SH-SY5Y (cell line): ENCODE measurements around the gene GLI2.

ENCODE experiments used
- GATA2 ChIP-seq: IDR thresholded peaks from 2 replicates; pipeline ENCODE4 v1.6.1; 2011; ENCODE audit warnings: mild to moderate bottlenecking, low read depth, low read length
- GATA3 ChIP-seq: IDR thresholded peaks from 2 replicates; pipeline ENCODE4 v1.6.1; 2011; ENCODE audit warnings: low read depth, mild to moderate bottlenecking, low read length, moderate library complexity

DNA sequence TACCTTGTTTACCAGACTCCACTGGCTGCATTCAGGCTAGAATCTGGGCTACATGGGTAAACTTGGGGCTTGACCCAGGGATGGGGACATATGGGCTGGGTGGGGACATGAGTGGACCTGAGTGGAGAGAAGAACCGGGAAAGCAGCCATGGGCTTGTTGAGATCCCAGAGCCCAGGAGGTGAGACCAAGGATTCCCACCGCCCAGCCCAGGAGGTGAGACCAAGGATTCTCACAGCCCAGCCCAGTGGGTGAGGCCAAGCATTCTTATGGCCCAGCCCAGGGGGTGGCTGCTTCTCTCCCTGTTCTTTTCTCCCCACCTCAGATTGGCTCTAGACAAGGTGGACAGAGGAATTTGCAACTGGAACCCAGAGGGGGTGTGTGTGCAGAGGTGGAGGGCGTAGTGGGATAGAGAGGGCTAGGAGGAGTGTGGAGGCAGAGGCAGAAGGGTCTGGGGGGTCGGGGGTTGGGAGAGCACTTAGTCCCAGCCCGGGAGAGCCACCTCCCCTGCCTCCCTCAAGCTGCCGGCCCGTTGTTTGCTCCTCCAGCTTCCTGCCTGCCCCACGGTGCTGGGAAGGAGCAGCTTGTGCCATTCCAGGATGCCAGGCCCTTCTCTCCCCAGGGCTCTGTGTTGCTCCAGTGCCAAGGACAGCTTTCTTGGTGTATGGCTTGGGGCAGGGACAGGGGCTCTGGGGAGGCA, 25.6 kb downstream of the GLI2 start:
- TF ChIP-seq GATA2 (no peak), GATA3 (no peak)
